ENCODE results near the gene ACTN1.
"Not testable (repeated sequence)": the region's sequence is repeated elsewhere in the genome, so short reads cannot be mapped to it uniquely, and the experiment has no call there.

Gene ACTN1

DNA sequence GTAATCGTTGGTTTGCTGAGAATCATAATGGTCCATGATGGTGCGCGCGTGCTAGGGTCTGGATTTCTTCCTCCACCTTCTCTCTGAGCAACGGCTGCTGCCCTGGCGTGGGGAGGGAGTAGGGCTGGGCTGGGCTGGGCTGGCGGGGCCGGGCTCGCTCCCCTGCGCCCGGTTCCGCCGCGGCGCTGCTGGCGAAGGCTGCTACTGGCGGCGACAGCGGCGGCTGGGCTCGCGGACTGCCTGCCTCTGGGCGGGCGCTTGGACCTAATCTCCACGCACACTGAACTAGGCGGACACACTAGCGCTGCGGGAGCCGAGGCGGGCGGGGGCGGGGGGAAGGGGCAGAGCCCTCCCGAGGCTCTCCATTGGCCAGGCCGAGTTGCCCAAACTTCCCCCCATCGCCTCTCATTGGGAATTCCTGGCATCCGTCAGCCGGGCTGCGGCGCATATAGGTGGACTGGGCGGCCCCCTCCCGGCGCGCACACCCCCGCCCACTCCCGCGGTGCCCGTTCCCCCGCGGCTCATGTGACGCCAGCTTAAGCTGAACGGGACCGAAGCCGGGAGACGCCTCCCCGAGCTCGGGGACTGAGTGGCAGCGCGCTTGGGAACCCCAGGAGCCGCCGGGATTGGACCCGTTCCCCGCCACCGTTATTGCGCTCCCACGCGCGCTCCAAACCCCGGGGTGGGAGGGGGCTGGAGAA is at the start of gene ACTN1:
Gene ACTN1 (minus strand): TSS at position 282 of the 701 bp plus-strand sequence. CDS start 246 bp downstream, at position 36.
- peak; percentile 24 for DNase-seq (ENCODE audit: low read depth)

DNA sequence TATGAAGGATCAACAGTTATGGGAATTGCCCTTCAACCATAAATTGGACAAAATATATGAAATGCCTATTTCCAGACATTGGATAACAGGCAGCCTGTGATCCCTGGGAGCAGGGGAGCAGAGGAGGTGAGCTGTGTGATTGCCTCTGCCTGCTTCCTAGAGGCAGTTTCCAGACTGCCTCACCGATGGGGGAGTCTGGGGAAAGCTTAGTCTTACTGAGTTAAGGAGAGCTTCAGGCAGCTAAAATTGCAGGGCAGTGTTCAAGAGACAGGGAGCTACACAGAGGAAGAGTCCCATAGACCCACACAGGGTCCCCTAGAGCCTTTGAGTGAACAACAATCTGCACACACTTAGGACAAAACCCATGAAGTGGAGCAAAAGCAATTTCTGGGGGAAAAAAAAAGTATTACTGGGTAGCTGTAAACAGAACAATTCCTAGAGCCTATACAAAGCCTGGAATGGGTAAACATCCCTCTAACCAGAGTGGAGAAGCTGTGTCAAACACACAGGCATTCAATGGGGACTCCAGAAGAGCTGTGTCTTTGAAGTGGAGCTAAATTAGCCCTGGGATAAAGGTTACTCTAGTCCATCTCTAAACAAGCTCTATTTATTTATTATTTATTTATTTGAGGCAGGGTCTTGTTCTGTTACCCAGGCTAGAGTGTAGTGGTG is 48.3 kb upstream of the ACTN1 start:
- no peak for DNase-seq (ENCODE audit: low read depth)

DNA sequence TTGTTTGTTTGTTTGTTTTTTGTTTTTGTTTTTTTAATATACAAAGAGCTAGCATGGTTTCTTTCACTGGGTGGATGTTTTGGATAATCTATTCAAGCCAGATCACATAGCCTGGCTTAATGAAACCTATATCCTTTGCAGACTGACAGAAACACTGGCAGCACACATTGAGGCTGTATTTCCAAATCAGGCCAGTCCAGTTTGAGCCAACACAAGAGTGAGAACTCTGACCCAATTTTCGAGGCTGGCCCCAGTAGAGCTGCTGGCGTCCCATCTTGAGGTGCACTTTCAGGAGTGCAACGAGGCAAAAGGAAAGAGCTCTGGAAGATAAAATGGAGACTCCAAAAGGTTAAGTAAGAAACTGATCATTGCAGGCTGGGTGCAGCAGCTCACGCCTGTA is 43.9 kb upstream of the ACTN1 start:
- no peak for DNase-seq (ENCODE audit: low read depth)

DNA sequence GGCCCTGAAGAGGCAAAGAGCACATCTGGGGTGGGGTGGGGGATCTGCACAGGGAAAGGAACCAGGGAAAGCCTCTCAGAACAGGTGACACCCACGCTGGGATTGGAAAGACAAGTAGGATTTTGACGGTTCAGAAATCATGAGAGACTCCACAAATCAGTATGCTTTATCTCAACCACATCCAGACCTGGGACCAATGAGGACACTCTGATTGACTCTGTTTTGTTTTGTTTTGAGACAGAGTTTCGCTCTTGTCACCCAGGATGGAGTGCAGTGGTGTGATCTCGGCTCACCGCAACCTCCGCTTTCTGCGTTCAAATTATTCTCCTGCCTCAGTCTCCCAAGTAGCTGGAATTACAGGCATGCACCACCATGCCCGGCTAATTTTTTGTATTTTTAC is 43.0 kb upstream of the ACTN1 start:
- DNase-seq (ENCODE audit: low read depth), result not testable (repeated sequence)

DNA sequence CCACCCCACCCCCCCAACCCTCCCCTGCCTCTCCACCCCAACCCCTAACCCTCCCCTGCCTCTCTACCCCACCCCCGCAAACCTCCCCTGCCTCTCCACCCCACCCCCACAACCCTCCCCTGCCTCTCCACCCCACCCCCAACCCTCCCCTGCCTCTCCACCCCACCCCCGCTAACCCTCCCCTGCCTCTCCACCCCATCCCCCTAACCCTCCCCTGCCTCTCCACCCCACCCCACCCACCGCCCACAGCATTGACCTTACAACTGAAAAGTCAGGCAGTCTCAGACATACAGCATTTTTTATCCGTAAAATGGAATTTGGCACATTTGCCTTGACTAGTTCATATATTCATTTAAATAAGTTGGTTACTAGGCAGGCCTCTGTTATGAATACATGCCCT is 38.6 kb upstream of the ACTN1 start:
- no peak for DNase-seq (ENCODE audit: low read depth)

DNA sequence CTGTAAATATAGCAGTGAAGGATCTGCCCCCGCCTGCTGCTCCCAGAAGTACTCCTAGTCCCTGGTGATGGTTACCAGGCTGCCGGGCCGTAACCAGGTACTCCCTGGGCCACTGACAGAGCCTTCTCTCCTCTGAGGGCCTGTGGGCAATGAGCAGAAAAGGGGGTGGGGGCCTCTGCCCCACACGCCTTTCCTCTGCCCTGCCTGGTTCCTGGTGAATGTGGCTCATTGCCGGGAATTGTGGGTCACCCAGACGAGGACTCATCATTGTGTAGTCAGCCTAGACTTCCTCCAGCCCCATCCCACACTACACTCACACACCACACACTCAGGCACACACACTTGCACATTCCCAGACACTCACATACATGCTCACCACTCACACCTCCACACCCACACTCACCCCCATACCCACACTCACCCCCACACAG is 35.7 kb upstream of the ACTN1 start:
- DNase-seq (ENCODE audit: low read depth), result no peak

DNA sequence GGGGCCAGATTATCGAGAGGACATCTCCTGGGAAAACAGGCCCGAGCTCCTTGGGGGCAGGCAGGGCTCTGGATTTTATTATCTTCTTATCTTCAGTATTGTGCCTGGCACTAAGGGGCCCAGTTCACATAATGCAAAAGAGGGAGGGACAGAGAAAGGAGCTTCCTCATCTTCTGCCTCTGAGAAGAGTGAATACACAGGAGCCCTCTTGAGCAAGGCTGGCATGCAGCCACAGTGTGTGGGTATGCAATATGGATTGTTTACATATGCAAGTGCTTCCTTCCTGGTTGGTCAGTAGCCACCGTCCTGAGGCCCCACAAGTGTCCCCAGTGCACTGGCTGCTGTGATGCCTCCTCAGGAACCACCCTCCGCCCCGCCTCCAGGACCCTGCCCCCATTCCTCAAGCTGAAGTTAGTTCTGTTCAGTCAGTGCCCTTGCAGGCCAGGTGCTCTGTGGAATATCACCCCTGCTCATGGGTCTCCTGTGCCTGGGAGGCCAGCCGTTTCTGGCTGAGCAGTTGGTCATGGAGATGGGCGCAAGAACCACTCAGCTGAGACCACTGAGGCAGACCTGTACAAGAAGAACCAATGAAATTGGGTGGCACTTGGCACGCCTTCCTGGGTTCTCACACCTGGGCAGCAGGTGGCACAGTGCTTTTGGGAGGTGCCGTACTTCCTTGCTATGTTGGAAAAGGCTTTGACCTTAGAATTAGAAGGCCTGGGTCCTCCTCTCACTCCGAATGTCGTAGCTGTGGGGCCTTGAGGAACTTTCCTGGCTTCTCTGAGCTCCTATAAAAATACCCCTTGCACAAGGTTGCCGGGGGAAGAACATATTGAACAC is 35.1 kb upstream of the ACTN1 start:
- no peak for DNase-seq (ENCODE audit: low read depth)

DNA sequence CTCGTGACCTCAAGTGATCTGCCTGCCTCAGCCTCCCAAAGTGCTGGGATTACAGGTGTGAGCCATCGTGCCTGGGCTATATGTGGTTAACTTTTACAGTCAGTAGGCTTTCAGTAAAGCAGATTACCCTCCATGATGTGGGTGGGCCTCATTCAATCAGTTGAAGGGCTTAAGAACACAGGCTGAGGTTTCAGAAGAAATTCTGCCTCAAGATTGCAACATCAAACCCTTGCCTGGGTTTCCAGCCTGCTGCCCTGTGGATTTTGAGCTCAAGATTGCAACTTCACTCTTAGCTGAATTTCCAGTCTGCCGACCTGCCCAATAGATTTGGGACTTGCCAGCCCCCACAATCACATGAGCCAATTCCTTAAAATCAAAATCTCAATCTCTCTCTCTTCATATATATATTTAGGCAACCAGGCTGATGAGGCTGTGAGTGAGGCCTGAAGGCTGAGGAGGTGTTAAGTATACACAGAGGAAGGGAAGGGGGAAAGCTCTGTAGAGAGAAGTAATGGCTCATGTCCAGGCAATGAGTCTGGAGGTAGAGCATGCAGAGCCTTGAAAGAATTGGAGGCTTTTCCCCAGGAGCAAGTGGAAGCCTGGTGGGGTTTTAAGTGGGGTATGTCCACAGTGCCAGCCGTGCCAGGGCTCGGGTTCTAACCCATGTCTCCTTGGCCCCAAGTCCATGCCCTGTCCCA is 33.3 kb upstream of the ACTN1 start:
- no peak for DNase-seq (ENCODE audit: low read depth)

DNA sequence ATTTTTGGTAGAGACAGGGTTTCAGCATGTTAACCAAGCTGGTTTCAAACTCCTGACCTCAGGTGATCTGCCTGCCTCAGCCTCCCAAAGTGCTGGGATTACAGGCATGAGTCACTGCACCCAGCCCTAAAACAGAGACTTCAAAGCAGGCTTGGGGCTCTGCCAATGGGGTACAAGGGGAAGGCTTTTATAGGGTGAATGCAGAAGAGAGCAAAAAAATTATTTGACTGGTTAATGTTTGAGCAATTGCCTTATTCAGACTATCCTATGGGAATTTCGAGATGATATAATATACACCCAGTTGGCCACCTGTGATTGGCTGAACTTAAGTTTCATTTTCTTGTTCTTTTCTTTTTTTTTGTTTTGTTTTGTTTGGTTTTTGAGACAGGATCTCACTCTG is 31.5 kb upstream of the ACTN1 start:
- DNase-seq (ENCODE audit: low read depth), result no peak

DNA sequence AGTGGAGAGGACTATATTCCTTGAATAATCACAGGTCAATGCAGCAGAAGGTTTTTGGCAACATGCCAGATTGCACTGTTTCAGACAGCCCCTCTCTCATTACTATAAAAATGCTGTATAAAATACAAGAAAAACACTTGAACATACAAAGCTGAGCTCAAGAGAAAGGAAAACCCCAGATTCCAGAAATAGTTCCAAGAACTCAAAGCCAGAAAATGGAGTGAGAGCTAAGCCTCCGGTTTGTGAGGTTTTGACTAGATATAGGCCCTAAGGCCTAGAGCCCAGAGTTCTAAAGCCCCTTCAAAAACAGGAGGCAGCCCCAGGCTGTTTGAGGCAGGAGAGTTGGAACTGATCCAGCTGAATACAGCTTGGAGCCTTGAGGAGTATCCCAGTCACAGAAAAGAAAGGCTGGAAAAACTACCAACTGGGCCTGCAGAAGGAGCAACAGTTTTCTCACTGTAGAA is 29.4 kb upstream of the ACTN1 start:
- no peak for DNase-seq (ENCODE audit: low read depth)

DNA sequence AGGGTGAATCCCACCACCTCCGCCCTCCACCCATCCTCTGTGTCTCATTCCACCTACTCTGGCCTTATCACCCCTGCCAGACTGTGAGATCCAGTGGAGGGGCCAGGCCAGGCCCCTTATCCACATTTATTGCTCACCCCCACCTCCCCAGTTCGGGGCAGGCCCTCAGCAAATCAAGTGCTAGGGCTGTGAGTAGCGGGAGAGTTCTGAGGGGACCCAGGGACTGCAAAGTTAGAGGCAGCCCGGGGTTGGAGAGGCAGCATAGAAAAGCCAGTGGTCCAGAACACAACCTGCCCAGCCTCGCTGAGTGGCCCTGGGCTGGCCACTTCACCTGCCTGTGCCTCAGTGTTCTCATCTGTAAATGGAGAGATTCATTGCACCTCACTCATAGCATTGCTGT is 27.2 kb upstream of the ACTN1 start:
- DNase-seq (ENCODE audit: low read depth), result no peak

DNA sequence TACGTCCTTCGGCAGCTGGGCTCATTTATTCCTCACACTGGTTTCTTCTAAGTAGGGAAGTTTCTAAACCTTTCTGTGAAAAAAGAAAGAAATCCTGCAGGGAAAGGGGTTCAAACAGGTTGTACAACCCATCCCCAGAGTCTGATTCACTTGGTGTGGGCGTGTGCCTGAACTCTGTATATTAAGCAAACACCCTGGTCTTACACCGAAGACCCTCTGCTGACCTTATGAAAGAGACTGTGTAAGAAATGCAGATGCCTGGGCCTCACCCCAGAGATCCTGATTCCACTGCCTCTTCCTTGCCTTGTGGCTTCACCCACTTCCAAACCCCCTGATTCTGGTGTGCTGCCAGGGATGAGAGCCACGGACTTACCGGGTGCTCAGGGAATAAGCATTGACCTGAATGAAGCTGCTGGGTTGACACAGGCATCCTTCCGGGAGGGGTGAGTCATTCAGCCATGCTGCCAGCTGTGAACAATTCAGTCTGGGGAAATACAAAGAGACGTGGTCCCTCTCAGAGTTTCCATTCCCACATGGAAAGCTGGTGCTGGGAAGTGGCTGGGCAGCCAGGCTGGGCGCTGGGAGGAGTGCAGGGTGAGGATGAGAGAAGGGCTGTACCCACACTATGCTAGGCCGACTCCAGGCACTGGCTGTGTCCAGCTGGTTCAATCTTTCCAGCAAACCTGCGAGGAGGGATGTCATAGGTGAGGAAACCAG is 26.5 kb upstream of the ACTN1 start:
- no peak for DNase-seq (ENCODE audit: low read depth)

DNA sequence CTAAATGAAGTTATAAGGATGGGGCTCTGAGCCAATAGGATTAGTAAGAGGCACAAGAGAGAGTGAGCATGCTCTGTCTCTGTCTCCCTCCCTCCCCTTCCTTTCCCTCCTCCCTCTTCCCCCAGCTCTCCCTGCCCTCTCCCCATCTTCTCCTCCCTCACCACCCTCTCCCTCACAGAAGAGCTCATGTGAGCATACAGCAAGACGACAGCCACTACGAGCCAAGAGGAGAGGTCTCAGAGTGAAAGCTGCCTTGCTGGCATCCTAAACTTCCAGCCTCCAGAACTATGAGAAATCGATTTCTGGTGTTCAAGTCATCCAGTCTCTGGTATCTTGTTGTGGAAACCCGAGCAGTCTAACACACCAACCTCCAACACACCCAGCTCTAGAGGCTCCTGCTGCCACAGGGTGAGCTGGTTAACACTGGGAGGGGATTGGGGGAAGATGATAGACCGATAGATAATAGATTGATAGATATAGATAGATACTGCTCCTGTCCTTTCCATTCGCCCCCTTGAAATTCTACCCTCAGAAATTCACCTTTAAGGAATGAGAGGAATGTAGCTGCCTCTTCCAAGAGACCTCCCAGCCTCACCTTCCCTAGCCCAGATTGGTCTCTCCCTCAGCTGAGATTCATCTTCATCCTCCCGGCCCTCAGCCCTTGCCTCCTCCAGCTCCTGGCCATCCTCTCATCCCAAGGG is 25.8 kb upstream of the ACTN1 start:
- DNase-seq (ENCODE audit: low read depth), result no peak

DNA sequence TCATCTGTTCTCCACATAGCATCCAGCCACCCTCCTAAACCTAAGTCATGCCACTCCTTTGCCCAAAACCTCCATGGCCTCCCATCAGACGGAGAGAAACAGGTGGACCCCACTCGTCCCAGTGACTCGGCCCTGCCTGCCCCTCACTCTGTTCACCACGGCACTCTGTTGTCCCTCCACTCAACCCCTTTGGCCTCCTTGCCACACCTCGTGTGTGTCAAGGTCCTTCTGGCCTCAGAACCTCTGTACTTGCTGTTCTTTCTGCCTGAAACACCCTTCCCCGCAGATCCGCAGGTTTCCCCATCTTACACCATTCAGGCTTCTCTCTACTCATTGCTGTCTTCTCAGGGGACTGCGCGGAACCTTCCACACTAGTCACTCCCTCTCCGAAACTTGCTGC is 24.5 kb upstream of the ACTN1 start:
- no peak for DNase-seq (ENCODE audit: low read depth)

DNA sequence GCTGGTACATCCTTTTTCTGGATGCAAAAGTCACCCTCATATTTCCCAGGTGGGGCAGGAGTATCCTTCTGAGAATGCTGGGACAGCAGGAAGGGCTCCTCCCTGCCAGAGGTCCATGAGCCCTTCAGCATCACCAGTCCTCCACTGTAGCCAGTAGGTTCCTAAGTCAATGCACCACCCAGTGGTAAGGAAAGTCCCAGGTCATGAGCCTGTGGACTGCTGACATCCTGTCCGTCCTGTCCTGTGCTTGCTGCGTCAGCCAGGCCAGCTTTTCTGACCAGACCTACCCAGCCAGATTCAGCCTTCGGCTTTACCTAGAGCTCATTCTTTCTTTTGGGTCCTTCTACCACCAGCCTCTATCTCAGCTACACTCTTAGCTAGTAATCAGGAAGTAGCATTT is 23.0 kb upstream of the ACTN1 start:
- no peak for DNase-seq (ENCODE audit: low read depth)

DNA sequence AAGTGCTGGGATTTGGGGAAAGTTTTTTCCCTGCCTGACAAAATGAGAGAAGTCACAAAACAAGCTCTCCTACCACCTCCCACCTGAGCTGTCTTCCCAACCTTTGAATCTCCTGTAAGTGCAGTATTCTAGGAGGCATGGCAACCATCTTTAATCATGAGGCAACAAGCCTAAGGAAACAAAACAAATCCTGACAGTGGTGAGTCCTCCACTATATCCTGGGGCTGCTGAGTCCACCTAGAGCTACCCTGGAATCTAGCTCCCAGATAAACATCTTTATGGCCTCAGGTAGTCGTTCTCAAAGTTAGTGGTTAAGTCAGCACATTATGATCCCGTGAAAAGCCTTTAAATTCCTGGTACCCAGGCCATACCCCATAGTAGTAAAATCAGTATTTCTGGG is 22.3 kb upstream of the ACTN1 start:
- DNase-seq (ENCODE audit: low read depth), result no peak

DNA sequence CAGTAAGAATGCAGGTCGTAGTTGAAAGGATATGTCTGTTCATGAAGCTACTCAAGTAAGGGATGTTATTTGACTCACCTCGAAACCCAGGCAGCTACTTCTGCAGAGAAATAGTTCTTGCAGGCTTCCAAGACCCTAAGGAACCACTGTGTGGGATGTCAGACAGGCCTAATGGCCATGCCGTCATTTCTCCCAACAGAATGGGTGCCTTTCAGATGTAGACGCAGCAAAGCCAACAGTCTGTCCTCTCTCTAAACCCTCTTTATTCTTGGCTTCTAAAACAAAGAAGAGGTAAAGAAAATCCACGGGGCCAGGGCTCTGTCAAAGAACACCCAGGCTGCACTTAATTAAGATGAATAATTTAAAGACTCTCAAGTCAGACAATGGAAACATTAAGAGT is 19.0 kb upstream of the ACTN1 start:
- DNase-seq (ENCODE audit: low read depth), result no peak

DNA sequence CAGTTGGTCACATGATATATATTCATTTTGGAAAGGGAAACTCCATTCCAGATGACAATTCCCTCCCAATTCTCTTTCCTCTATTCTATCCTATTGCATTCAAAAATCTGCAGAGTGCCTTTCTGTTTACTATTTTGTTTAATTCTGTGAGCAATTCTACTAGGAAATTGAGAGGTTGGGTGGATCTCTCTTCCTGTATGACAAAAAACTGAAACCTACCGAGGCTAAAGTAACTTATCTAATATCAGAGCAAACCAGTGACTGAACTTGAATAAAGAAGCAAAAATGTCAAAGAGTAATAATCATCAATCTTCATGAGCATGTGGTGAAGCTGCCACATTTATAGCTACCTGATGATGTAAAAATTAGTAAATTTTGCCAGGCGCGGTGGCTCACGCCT is 16.6 kb upstream of the ACTN1 start:
- no peak for DNase-seq (ENCODE audit: low read depth)

DNA sequence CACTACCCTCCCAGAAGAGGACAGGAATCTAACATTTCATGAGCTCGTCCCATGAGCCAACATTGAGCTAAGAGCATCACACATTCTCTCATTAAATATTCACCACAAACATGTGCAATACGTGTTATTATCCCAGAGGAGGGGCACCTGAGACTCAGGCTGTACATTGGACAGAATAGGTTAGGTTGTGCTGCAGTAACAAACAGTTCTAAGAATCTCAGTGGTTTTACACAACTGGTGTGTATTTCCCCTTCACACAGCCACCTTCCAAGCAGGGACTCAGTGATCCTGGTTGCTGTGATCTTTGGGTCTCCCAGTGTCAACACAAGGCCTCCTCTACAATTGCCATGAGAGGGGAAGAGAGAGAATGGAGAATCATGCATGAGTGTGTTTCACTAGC is 15.0 kb upstream of the ACTN1 start:
- no peak for DNase-seq (ENCODE audit: low read depth)

DNA sequence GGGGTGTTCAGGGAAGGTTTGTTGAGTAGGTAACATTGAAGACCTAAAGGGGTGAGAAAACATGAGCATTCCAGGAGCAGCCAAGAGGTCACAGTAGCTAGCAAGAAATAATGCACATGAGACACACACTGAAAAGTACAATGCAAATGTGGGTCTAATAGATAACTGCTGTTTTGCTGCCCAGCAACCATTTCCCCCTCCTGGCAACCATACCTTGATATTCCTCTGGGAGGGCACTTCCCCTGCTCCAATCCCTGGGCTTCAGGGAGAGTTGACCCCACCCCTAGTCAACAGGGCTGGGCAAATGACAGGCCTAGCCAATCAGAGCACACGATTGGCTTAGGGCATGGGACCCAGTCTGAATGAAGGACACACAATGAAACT is 8.5 kb upstream of the ACTN1 start:
- DNase-seq (ENCODE audit: low read depth), result no peak

Measured in stimulated activated CD8-positive, alpha-beta memory T cell treated with anti-CD3 and anti-CD28 coated beads, Interleukin-12 subunit alpha, Interleukin-12 subunit beta, amount 100 ng/mL, for 1 hour (primary cell).